SK-N-SH (cell line): ENCODE data around the gene MARS1. TPM values are rescaled to one million over a fixed set of nuclear protein-coding genes. Genes with fewer than 3 reads are reported as not detected.
A peak's percentile ranks its signal among the peaks of the same experiment; 100 is the strongest.

Experiments
- CTCF ChIA-PET: fragments of 300-600, 350-600 bp; formaldehyde crosslinking; extraction: SDS; loops from one replicate; lab custom pipeline; 2021; lab: Yijun Ruan, JAX
- POLR2A ChIA-PET: fragments of 350-600 bp; sonication (Branson Sonifier 250); formaldehyde crosslinking; extraction: SDS; loops from one replicate; lab custom pipeline; 2020; ENCODE audit warnings: antibody characterized with exemption, inconsistent platforms; lab: Yijun Ruan, JAX
- DNase-seq: peaks from one replicate; pipeline ENCODE4 v3.0.0; 2012
- H2AFZ ChIP-seq: fragments of 200-600 bp; sonication (generic); 2 replicates; pipeline ENCODE4 v1.8.1; 2016; ENCODE audit warnings: antibody characterized with exemption, mild to moderate bottlenecking, low read depth
- H3F3A ChIP-seq: fragments of 200-600 bp; sonication (generic); replicated peaks from 2 replicates; pipeline ENCODE3; 2016; ENCODE audit warnings: antibody characterized with exemption, mild to moderate bottlenecking; ENCODE audit not compliant: insufficient read depth
- H3K27ac ChIP-seq, 2 experiments: fragments of 200-500 bp in 1 of 2; fragments of 200-600 bp in 1 of 2; sonication (Bioruptor generic) in 1 of 2; sonication (generic), shearing (Covaris generic) in 1 of 2; 2 replicates each; pipeline versions ENCODE4 v1.5.1 to v1.6.1; 2014 to 2016; ENCODE audit warnings: low read depth in 2 of 2, inconsistent platforms in 1 of 2, low read length in 1 of 2, mild to moderate bottlenecking in 1 of 2, mixed read lengths in 1 of 2
- H3K27me3 ChIP-seq: fragments of 200-600 bp; sonication (generic), shearing (Covaris generic); 2 replicates; pipeline ENCODE4 v1.6.1; 2016; ENCODE audit warnings: mixed run types; ENCODE audit not compliant: insufficient read depth
- H3K36me3 ChIP-seq, 2 experiments: fragments of 200-500 bp in 1 of 2; fragments of 200-600 bp in 1 of 2; sonication (Bioruptor generic) in 1 of 2; sonication (generic) in 1 of 2; replicated peaks in 1 of 2; 2 replicates each; pipeline versions ENCODE3 to v1.5.1; 2014 to 2016; ENCODE audit warnings: low read length in 1 of 2, mild to moderate bottlenecking in 1 of 2; ENCODE audit not compliant: insufficient read depth in 2 of 2, control insufficient read depth in 1 of 2
- H3K4me1 ChIP-seq, 2 experiments: fragments of 200-500 bp in 1 of 2; fragments of 200-600 bp in 1 of 2; sonication (Bioruptor generic) in 1 of 2; sonication (generic), shearing (Covaris generic) in 1 of 2; 2 replicates each; pipeline versions ENCODE4 v1.5.1 to v1.6.1; 2014 to 2016; ENCODE audit warnings: low read depth in 1 of 2, low read length in 1 of 2, mixed run types in 1 of 2; ENCODE audit not compliant: insufficient read depth in 2 of 2, control insufficient read depth in 1 of 2
- H3K4me2 ChIP-seq: fragments of 200-600 bp; sonication (generic), shearing (Covaris generic); 2 replicates; pipeline ENCODE4 v1.6.1; 2017; ENCODE audit warnings: mixed run types
- H3K4me3 ChIP-seq, 2 experiments: fragments of 200-500 bp in 1 of 2; fragments of 200-600 bp in 1 of 2; sonication (Bioruptor generic) in 1 of 2; sonication (generic), shearing (Covaris generic) in 1 of 2; 2 replicates each; pipeline versions ENCODE4 v1.5.1 to v1.8.1; 2014 to 2016; ENCODE audit warnings: low read depth in 2 of 2, inconsistent platforms in 1 of 2, low read length in 1 of 2, mild to moderate bottlenecking in 1 of 2, mixed read lengths in 1 of 2, moderate library complexity in 1 of 2
- H3K79me2 ChIP-seq: fragments of 200-600 bp; sonication (generic); 2 replicates; pipeline ENCODE4 v1.8.1; 2017; ENCODE audit warnings: mild to moderate bottlenecking; ENCODE audit not compliant: insufficient read depth
- H3K9ac ChIP-seq: fragments of 200-600 bp; sonication (generic); 2 replicates; pipeline ENCODE4 v1.6.1; 2017; ENCODE audit warnings: mixed run types
- H3K9me2 ChIP-seq: fragments of 200-600 bp; sonication (generic); 2 replicates; pipeline ENCODE4 v1.6.1; 2017; ENCODE audit warnings: mixed run types
- H3K9me3 ChIP-seq: fragments of 200-600 bp; sonication (generic); 2 replicates; pipeline ENCODE4 v1.6.1; 2017; ENCODE audit warnings: mixed run types, mild to moderate bottlenecking, moderate library complexity
- H4K20me1 ChIP-seq: fragments of 200-600 bp; sonication (generic); 2 replicates; pipeline ENCODE4 v1.6.1; 2017; ENCODE audit warnings: mild to moderate bottlenecking, mixed run types; ENCODE audit not compliant: insufficient read depth
- CHD2 ChIP-seq: fragments of 150-350 bp; IDR thresholded peaks from 2 replicates; pipeline ENCODE4 v1.6.1; 2018; ENCODE audit warnings: low read length; ENCODE audit not compliant: partially characterized antibody
- EP300 ChIP-seq, 2 experiments: IDR thresholded peaks; 2 replicates each; pipeline versions ENCODE4 v1.4.0 to v1.6.1; 2012; ENCODE audit warnings: borderline replicate concordance in 1 of 2, low read depth in 1 of 2, low read length in 1 of 2
- EZH2phosphoT487 ChIP-seq: fragments of 200-600 bp; sonication (generic); IDR thresholded peaks from 2 replicates; pipeline ENCODE4 v1.6.1; 2017; ENCODE audit warnings: low read depth, mixed run types, mild to moderate bottlenecking, antibody characterized with exemption, moderate library complexity, borderline replicate concordance
- FOXJ3 ChIP-seq: sonication (generic); formaldehyde crosslinking; IDR thresholded peaks from 2 replicates; pipeline ENCODE4 v1.5.1; 2020; ENCODE audit warnings: mild to moderate bottlenecking, missing genetic modification reagents
- GATA2 ChIP-seq: sonication (generic); formaldehyde crosslinking; IDR thresholded peaks from 2 replicates; pipeline ENCODE4 v1.5.0; 2020; ENCODE audit warnings: mild to moderate bottlenecking, missing genetic modification reagents
- JUND ChIP-seq: IDR thresholded peaks from 2 replicates; pipeline ENCODE4 v1.4.0; 2012
- MEF2A ChIP-seq: IDR thresholded peaks from 2 replicates; pipeline ENCODE4 v1.4.0; 2012; ENCODE audit warnings: low read depth, borderline replicate concordance
- MXI1 ChIP-seq: IDR thresholded peaks from 2 replicates; pipeline ENCODE4 v1.6.1; 2012; ENCODE audit warnings: mild to moderate bottlenecking, low read depth, low read length, improper control_type of control experiment
- NFIC ChIP-seq: IDR thresholded peaks from 2 replicates; pipeline ENCODE4 v1.4.0; 2012; ENCODE audit warnings: borderline replicate concordance
- NRF1 ChIP-seq: IDR thresholded peaks from 2 replicates; pipeline ENCODE4 v1.6.1; 2012; ENCODE audit warnings: low read depth, mild to moderate bottlenecking, low read length
- PBX3 ChIP-seq: IDR thresholded peaks from 2 replicates; pipeline ENCODE4; 2012
- RAD21 ChIP-seq: IDR thresholded peaks from 2 replicates; pipeline ENCODE4 v1.6.1; 2012; ENCODE audit warnings: mild to moderate bottlenecking, low read length
- SIN3A ChIP-seq: IDR thresholded peaks from 2 replicates; pipeline ENCODE4 v1.6.1; 2012; ENCODE audit warnings: low read depth, mild to moderate bottlenecking, low read length, moderate library complexity, borderline replicate concordance
- TAF1 ChIP-seq: IDR thresholded peaks from 2 replicates; pipeline ENCODE4 v1.6.1; 2012; ENCODE audit warnings: low read depth, mild to moderate bottlenecking, low read length, moderate library complexity, borderline replicate concordance
- USF2 ChIP-seq: fragments of 150-350 bp; IDR thresholded peaks from 2 replicates; pipeline ENCODE4 v1.6.1; 2017; ENCODE audit warnings: antibody characterized with exemption, low read length, low read depth, borderline replicate concordance
- YY1 ChIP-seq: IDR thresholded peaks from 2 replicates; pipeline ENCODE4 v1.4.0; 2012; ENCODE audit warnings: low read depth, mild to moderate bottlenecking
- WGBS: methylation state at CpG from one replicate; pipeline ENCODE4 v1.1.6; 2017; ENCODE audit warnings: low lambda C conversion rate; 5-methylcytosine and 5-hydroxymethylcytosine counted together
- polyA plus RNA-seq, 3 experiments: library from polyadenylated mRNA; depleted of rRNA; stranded (reverse); fragments of >200 nt; gene quantifications; 2 replicates each; pipeline ENCODE4 v1.2.3, GENCODE V29; 2012
- TF ChIP-seq, protein P1 (sequence below): fragments of 200-600 bp; sonication (generic); IDR thresholded peaks from 2 replicates; pipeline ENCODE4 v1.6.1; 2017; ENCODE audit warnings: antibody characterized with exemption, mild to moderate bottlenecking, moderate library complexity
- TF ChIP-seq, protein P2 (sequence below): IDR thresholded peaks from 2 replicates; pipeline ENCODE4 v1.4.0; 2012; ENCODE audit warnings: low read depth, borderline replicate concordance
- TF ChIP-seq, protein P3 (sequence below): IDR thresholded peaks from 2 replicates; pipeline ENCODE4 v1.4.0; 2012; ENCODE audit warnings: low read depth

MARS1 gene
- polyA plus RNA-seq, 1 of the 3 experiments (the other 2 are of a cell fraction): 158 TPM

- no peak for TF ChIP-seq USF2
- no peak for TF ChIP-seq SIN3A
- no peak for TF ChIP-seq CHD2
- TF ChIP-seq MEF2A: no peak
- TF ChIP-seq, all 33 proteins: peak for 0
Measured at GRCh38 chr12:57483466-57483865, 4.4 kb upstream of the MARS1 start (continued).

DNA sequence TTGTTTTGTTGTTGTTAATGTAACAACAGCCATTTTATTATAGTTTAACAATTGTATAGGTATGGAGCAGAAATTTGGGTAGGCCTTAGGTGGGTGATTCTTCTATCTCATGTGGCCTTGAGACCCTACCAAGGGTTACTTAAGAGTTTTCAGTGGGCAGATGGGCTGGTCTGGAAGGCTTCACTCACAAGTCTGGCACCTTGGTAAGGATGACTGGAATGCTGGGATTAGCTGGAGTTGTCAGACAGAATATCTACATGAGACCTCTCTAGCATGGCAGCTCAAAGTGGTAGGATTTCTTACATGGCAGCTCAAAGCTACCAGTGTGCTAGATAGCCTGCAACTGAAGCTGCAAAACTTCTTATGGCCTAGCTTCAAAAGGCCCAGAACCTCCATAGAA, 2.2 kb upstream of the MARS1 start:
- H3F3A ChIP-seq: peaks cover 5% of the 10 kb centered on the region
- H3K9ac ChIP-seq: no peak overlapping the region
- no peaks in the 10 kb centered on the region for H3K9me2 ChIP-seq
- no peak overlapping the region for H2AFZ ChIP-seq
- no peak overlapping the region for H3K27ac ChIP-seq
- H3K4me2 ChIP-seq: no peak overlapping the region
- peaks cover 17 to 21% of the 10 kb centered on the region in 2 experiments for H3K36me3 ChIP-seq
- H3K4me3 ChIP-seq: no peak overlapping the region
- POLR2A ChIA-PET: no interaction called here
- peaks cover 6 to 9% of the 10 kb centered on the region in 2 experiments; a peak in 3 of 4 replicates for H3K4me1 ChIP-seq
- H3K79me2 ChIP-seq: peaks cover 27% of the 10 kb centered on the region
- no peak for DNase-seq
- no peak for TF ChIP-seq GATA2 (CRISPR knock-in tag)
- TF ChIP-seq RAD21: no peak
- TF ChIP-seq YY1: no peak
- no peak for TF ChIP-seq FOXJ3 (CRISPR knock-in tag)
- no peak for TF ChIP-seq NFIC
- no peak for TF ChIP-seq EZH2phosphoT487
- TF ChIP-seq TAF1: no peak
- TF ChIP-seq PBX3: no peak
- no peak for TF ChIP-seq JUND
- TF ChIP-seq, all 33 proteins: peak for 0
- CTCF ChIA-PET: interaction anchor here (0.8 to 6.1 kb wide), 4 partner anchors 9 to 399 kb away, joined by 3 to 28 read pairs (median 6); partner anchors contain the start of gene GLI1
- Histone ChIP-seq H4K20me1 (0 out of 2 replicates have a peak, but pooled peaks cover 4% of the 10 kb centered on the region), H3K9me3 (no peaks in the 10 kb centered on the region), H3K27me3 (no peaks in the 10 kb centered on the region; the same call in 1 of the 2 replicates)

DNA sequence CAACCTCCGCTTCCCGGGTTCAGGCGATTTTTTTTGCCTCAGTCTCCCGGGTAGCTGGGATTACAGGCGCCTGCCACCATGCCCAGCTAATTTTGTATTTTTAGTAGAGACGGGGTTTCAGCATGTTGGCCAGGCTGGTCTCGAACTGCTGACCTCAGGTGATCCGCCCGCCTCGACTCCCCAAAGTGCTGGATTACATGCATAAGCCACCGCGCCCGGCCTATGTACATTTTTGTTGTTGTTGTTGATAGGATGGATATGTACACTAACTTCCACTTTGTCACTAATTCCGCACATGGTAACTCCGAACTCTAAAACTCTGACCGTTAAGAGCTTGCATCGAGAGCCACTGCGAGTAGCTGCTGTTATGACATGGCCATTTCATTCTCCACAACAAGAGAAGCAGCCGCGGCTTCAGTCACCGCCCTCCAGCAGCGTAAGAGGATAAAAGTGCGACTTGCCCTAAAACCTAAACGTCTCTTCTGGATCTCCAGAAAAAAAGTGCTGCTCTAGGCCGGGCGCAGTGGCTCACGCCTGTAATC, 742 bp upstream of the MARS1 start:
- H3K4me2 ChIP-seq: peak overlapping the region; percentile 90
- peaks cover 8% of the 10 kb centered on the region for H3F3A ChIP-seq
- H3K9me3 ChIP-seq: no peaks in the 10 kb centered on the region
- 93% methylated on average over 27 of the region's 27 CpGs for WGBS
- peaks cover 6 to 9% of the 10 kb centered on the region in 2 experiments; a peak in 3 of 4 replicates for H3K4me1 ChIP-seq
- peaks cover 33% of the 10 kb centered on the region for H3K79me2 ChIP-seq
- H3K27me3 ChIP-seq: no peaks in the 10 kb centered on the region
- H2AFZ ChIP-seq: peak overlapping the region; percentile 95
- H3K9ac ChIP-seq: no peak overlapping the region
- no peak overlapping the region for H3K27ac ChIP-seq
- 0 out of 2 replicates have a peak, but pooled peaks cover 4% of the 10 kb centered on the region for H4K20me1 ChIP-seq
- H3K4me3 ChIP-seq: peak overlapping the region in 1 of 2 experiments; percentile 100; a peak in 1 of 4 replicates
- DNase-seq: no peak
- ChIA-PET POLR2A (interaction anchor here (0.7 to 2.1 kb wide), 3 partner anchors 31 to 359 kb away, joined by 3 to 5 read pairs (median 5); partner anchors contain the start of genes DDIT3 and LRP1), CTCF (interaction anchor here (0.9 to 6.1 kb wide), 6 partner anchors 13 to 245 kb away, joined by 3 to 28 read pairs (median 6); partner anchors contain the start of gene GLI1)
- no peaks in the 10 kb centered on the region for H3K9me2 ChIP-seq
- H3K36me3 ChIP-seq: peaks cover 29 to 35% of the 10 kb centered on the region in 2 experiments
- TF ChIP-seq JUND (no peak), EP300 (IDR thresholded peaks at IDR 0.05; ENCODE audit: borderline replicate concordance in 1 of 2, low read depth in 1 of 2, low read length in 1 of 2) (no peak), NFIC (no peak), GATA2 (CRISPR knock-in tag) (no peak), TAF1 (no peak), NRF1 (no peak), MXI1 (no peak)
- TF ChIP-seq, protein P1, sequence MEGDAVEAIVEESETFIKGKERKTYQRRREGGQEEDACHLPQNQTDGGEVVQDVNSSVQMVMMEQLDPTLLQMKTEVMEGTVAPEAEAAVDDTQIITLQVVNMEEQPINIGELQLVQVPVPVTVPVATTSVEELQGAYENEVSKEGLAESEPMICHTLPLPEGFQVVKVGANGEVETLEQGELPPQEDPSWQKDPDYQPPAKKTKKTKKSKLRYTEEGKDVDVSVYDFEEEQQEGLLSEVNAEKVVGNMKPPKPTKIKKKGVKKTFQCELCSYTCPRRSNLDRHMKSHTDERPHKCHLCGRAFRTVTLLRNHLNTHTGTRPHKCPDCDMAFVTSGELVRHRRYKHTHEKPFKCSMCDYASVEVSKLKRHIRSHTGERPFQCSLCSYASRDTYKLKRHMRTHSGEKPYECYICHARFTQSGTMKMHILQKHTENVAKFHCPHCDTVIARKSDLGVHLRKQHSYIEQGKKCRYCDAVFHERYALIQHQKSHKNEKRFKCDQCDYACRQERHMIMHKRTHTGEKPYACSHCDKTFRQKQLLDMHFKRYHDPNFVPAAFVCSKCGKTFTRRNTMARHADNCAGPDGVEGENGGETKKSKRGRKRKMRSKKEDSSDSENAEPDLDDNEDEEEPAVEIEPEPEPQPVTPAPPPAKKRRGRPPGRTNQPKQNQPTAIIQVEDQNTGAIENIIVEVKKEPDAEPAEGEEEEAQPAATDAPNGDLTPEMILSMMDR: no peak
- TF ChIP-seq, protein P2, sequence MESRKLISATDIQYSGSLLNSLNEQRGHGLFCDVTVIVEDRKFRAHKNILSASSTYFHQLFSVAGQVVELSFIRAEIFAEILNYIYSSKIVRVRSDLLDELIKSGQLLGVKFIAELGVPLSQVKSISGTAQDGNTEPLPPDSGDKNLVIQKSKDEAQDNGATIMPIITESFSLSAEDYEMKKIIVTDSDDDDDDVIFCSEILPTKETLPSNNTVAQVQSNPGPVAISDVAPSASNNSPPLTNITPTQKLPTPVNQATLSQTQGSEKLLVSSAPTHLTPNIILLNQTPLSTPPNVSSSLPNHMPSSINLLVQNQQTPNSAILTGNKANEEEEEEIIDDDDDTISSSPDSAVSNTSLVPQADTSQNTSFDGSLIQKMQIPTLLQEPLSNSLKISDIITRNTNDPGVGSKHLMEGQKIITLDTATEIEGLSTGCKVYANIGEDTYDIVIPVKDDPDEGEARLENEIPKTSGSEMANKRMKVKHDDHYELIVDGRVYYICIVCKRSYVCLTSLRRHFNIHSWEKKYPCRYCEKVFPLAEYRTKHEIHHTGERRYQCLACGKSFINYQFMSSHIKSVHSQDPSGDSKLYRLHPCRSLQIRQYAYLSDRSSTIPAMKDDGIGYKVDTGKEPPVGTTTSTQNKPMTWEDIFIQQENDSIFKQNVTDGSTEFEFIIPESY: no peak
- TF ChIP-seq, protein P3, sequence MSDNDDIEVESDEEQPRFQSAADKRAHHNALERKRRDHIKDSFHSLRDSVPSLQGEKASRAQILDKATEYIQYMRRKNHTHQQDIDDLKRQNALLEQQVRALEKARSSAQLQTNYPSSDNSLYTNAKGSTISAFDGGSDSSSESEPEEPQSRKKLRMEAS: no peak
